Gastroesophageal sphincter (tissue), 4 donors: ENCODE data around the gene LIN28B. TPM values are rescaled to one million over a fixed set of nuclear protein-coding genes. Genes with fewer than 3 reads are reported as not detected.

Experiments
- ATAC-seq: fragments of 150-250 bp; one replicate; pipeline ENCODE4 v1.9.1; 2016; ENCODE audit warnings: mild to moderate bottlenecking, moderate library complexity
- H3K27ac ChIP-seq, 4 donors: fragments of 200-600 bp; sonication (generic) in 3 of 4; 1 replicate in 3 of 4; 2 replicates in 1 of 4; pipeline ENCODE4 v1.5.1; 2016 to 2019
- H3K27me3 ChIP-seq: fragments of 200-600 bp; sonication (generic); one replicate; pipeline ENCODE4 v1.5.1; 2019
- H3K36me3 ChIP-seq, 2 donors: fragments of 200-600 bp; sonication (generic); one replicate each; pipeline ENCODE4 v1.5.1; 2019; ENCODE audit warnings: control low read depth in 1 of 2
- H3K4me1 ChIP-seq, 3 donors: fragments of 200-600 bp; sonication (generic); 1 replicate in 2 of 3; 2 replicates in 1 of 3; pipeline ENCODE4 v1.5.1; 2016 to 2019; ENCODE audit warnings: control low read depth in 2 of 3
- H3K4me3 ChIP-seq, 2 donors: fragments of 200-600 bp; sonication (generic); one replicate each; pipeline ENCODE4 v1.5.1; 2019; ENCODE audit warnings: mild to moderate bottlenecking in 1 of 2, moderate library complexity in 1 of 2
- H3K9me3 ChIP-seq, 3 donors: fragments of 200-600 bp; sonication (generic); one replicate each; pipeline ENCODE4 v1.5.1; 2017 to 2019; ENCODE audit warnings: control low read depth in 2 of 3
- EP300 ChIP-seq: sonication (generic); formaldehyde crosslinking; IDR thresholded peaks from one replicate; pipeline ENCODE4 v1.6.1; 2017; ENCODE audit warnings: antibody characterized with exemption, mild to moderate bottlenecking
- POLR2A ChIP-seq, 2 donors: fragments of 450-650 bp; IDR thresholded peaks; one replicate each; pipeline ENCODE4 v1.6.1; 2017; ENCODE audit warnings: antibody characterized with exemption in 2 of 2, mild to moderate bottlenecking in 2 of 2, moderate library complexity in 1 of 2
- POLR2AphosphoS5 ChIP-seq: sonication (generic); formaldehyde crosslinking; IDR thresholded peaks from one replicate; pipeline ENCODE4 v1.6.1; 2017; ENCODE audit warnings: antibody characterized with exemption
- WGBS, 2 donors: methylation state at CpG; one replicate each; pipeline ENCODE4 v1.1.5; 2018; ENCODE audit warnings: low coverage in 1 of 2; 5-methylcytosine and 5-hydroxymethylcytosine counted together
- total RNA-seq, 4 donors: library from RNA; depleted of rRNA; stranded (reverse); fragments of >200 nt; gene quantifications; one replicate each; pipeline ENCODE4 v1.1.0, GENCODE V29; 2016
- TF ChIP-seq, protein P1 (sequence below), 4 experiments: fragments of 200-600 bp in 2 of 4; fragments of 450-650 bp in 2 of 4; sonication (generic) in 1 of 4; IDR thresholded peaks; one replicate each; pipeline ENCODE4 v1.5.1; 2017 to 2019; ENCODE audit warnings: antibody characterized with exemption in 4 of 4, mild to moderate bottlenecking in 2 of 4, moderate library complexity in 2 of 4

LIN28B gene
- total RNA-seq, 4 donors from 2014 or later, result not detected

DNA sequence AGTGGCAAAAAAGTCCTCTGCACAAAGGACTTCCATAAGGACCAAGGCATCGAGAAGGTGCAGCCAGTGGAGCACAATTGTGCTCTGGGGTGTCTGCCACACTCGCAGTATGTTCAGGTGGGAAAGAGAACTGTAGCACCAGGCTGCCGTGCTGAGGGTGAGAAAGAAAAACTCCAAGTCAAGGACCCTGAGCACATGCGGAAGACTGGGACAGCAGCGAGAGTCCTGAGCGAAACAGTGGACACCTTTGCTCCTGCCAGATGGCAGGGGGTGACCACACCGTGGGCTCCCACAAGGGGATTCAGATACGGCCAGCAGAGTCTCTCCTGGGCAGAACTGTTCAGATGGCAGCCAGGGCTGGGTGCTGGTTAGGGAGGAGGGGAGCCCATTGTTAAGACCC lies 149.4 kb downstream of the LIN28B start:
- H3K36me3 ChIP-seq, result peaks cover 0 to 52% of the 10 kb centered on the region in 2 donors
- no peaks in the 10 kb centered on the region for H3K9me3 ChIP-seq
- WGBS, 2 donors, result 95 to 97% methylated on average over 4 to 5 of the region's 8 CpGs
- TF ChIP-seq POLR2AphosphoS5 (no peak), EP300 (no peak), POLR2A (IDR thresholded peaks at IDR 0.05) (no peak)
- TF ChIP-seq, protein P1, sequence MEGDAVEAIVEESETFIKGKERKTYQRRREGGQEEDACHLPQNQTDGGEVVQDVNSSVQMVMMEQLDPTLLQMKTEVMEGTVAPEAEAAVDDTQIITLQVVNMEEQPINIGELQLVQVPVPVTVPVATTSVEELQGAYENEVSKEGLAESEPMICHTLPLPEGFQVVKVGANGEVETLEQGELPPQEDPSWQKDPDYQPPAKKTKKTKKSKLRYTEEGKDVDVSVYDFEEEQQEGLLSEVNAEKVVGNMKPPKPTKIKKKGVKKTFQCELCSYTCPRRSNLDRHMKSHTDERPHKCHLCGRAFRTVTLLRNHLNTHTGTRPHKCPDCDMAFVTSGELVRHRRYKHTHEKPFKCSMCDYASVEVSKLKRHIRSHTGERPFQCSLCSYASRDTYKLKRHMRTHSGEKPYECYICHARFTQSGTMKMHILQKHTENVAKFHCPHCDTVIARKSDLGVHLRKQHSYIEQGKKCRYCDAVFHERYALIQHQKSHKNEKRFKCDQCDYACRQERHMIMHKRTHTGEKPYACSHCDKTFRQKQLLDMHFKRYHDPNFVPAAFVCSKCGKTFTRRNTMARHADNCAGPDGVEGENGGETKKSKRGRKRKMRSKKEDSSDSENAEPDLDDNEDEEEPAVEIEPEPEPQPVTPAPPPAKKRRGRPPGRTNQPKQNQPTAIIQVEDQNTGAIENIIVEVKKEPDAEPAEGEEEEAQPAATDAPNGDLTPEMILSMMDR (IDR thresholded peaks at IDR 0.05), result no peak
- ATAC-seq, result no peak
- H3K27ac ChIP-seq, result no peak overlapping the region
- no peaks in the 10 kb centered on the region for H3K4me1 ChIP-seq
- no peaks in the 10 kb centered on the region for H3K27me3 ChIP-seq
- H3K4me3 ChIP-seq, result no peak overlapping the region

DNA sequence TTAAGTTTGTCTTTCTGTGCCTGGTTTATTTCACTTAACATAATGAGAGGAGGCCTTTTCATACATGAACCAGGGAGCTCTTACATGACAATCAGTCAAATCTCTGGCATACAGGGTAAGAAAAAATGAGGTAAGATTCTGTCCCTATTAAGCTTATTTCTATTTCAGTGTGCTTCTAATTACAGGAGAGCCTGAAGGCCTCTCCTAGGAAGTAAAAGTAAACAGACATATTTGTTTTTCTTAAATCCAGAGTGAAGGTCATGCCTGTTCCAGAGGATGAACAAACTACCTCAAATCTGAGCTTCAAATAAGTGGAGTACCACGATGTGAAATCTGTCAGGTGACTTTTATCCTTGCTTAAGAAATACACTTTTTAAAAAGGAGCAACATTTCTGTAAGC lies 150.3 kb downstream of the LIN28B start:
- peaks cover 0 to 51% of the 10 kb centered on the region in 2 donors for H3K36me3 ChIP-seq
- ATAC-seq, result no peak
- no peaks in the 10 kb centered on the region for H3K9me3 ChIP-seq
- no peak overlapping the region for H3K27ac ChIP-seq
- WGBS, 2 donors, result 56 to 60% methylated on average over 1 of the region's 1 CpG
- H3K4me3 ChIP-seq, result no peak overlapping the region
- no peak for TF ChIP-seq EP300
- TF ChIP-seq POLR2AphosphoS5, result no peak
- no peak for TF ChIP-seq POLR2A (IDR thresholded peaks at IDR 0.05)
- no peaks in the 10 kb centered on the region for H3K27me3 ChIP-seq
- H3K4me1 ChIP-seq, result no peaks in the 10 kb centered on the region

DNA sequence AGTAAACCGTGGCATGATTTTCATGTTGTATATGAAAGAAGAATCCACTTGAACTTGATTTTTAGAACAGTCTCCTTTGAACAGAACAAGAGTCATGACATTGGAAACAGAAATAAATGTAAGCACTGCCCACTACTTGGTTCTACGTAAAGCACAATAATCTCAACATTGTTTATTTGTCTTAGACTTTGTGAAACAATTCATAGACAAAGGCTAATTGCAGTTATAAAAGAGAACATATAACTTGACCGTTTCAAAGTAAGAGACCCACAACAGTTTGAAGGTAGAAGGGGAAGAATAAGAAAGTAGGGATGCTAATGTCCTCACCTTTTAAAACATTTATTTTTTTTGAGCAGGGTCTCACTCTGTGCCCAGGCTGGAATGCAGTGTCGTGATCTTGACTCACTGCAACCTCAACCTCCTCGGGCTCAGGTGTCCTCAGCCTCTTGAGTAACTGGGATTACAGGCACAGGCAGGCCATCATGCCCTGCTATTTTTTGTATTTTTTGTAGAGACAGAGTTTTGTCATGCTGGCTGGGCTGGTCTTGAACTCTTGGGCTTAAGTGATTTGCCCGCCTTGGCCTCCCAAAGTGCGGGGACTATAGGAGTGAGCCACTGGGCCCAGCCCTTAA lies 151.8 kb downstream of the LIN28B start:
- no peaks in the 10 kb centered on the region for H3K4me1 ChIP-seq
- no peak for ATAC-seq
- no peak overlapping the region for H3K4me3 ChIP-seq
- TF ChIP-seq, protein P1 (IDR thresholded peaks at IDR 0.05), result no peak
- TF ChIP-seq POLR2A (IDR thresholded peaks at IDR 0.05) (no peak), POLR2AphosphoS5 (no peak), EP300 (no peak)
- peaks cover 0 to 47% of the 10 kb centered on the region in 2 donors for H3K36me3 ChIP-seq
- WGBS, 2 donors, result 55 to 78% methylated on average over 4 of the region's 7 CpGs
- no peaks in the 10 kb centered on the region for H3K27me3 ChIP-seq
- no peak overlapping the region for H3K27ac ChIP-seq
- no peaks in the 10 kb centered on the region for H3K9me3 ChIP-seq

DNA sequence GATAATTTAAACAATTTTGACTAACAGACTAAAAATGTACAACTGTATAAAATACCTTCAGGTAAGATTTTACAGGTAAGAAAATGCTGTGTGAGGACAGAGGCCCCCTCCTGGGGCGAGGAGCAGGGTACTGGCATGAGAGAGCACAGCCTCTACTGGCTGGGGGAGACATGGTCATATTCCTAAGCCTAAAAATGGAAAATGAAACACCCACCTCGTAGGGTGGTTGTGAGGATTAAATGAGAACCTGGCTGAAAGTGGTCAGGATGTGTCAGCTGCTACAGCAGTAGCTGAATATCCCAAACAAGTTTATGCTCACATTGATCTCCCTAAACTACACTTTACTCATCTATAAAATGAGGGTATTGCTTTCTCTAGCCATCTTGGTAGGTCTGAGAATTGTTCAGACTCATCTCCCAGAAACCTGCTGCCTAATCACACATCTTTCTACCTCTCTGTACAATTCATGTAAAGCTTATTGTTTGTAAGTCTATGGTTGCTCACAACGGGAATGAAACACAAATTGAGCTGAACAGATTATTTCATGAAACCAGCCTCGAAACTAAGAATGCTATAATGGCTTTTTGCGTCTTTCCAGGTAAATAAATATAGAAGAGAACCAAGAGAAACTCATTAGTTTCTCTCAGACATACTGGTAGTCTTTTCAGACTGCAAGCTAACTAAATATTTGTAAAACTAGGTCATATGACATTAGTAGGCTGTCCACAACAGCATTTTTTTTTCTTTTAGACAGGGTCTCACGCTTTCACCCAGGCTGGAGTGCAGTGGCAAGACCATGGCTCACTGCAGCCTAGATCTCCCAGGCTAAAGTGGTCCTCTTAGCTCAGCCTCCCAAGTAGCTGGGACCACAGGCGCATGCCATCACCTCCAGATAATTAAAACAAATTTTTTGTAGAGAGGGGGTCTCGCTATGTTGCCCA lies 153.3 kb downstream of the LIN28B start:
- Histone ChIP-seq H3K27me3 (no peaks in the 10 kb centered on the region), H3K9me3 (no peaks in the 10 kb centered on the region), H3K27ac (no peak overlapping the region), H3K36me3 (peaks cover 0 to 43% of the 10 kb centered on the region in 2 donors), H3K4me3 (no peak overlapping the region), H3K4me1 (no peaks in the 10 kb centered on the region)
- TF ChIP-seq, protein P1 (IDR thresholded peaks at IDR 0.05), result no peak
- TF ChIP-seq EP300 (no peak), POLR2AphosphoS5 (no peak), POLR2A (IDR thresholded peaks at IDR 0.05) (no peak)
- no peak for ATAC-seq
- WGBS, 2 donors, result 55 to 72% methylated on average over 7 of the region's 8 CpGs

DNA sequence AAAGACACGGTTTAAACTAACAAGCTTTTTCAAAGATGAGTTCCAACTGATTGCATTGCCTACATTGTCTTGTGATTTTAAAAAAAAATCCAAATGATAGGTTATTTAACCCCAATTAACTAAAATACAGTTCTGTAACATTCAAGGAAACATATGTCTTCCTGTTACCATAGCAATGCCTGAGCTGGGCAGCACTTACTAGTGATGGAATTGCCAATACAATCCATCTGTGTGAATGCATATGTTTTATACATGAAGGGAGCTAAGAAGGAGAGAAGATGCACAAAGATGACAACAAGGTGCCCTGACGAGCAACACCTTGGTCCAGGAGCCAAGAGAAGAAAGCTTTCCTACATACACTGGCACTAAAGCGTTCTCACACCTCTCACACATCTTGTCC lies 154.2 kb downstream of the LIN28B start:
- H3K4me3 ChIP-seq, result no peak overlapping the region
- H3K9me3 ChIP-seq, result no peaks in the 10 kb centered on the region
- H3K27me3 ChIP-seq, result no peaks in the 10 kb centered on the region
- no peak for ATAC-seq
- TF ChIP-seq, protein P1 (IDR thresholded peaks at IDR 0.05), result no peak
- TF ChIP-seq POLR2A (IDR thresholded peaks at IDR 0.05) (no peak), EP300 (no peak), POLR2AphosphoS5 (no peak)
- 59 to 72% methylated on average over 1 to 3 of the region's 3 CpGs for WGBS, 2 donors
- H3K4me1 ChIP-seq, result no peaks in the 10 kb centered on the region
- peaks cover 0 to 49% of the 10 kb centered on the region in 2 donors for H3K36me3 ChIP-seq
- no peak overlapping the region for H3K27ac ChIP-seq
